DND-41 (cell line): Measurements from ENCODE around the gene TSPAN9.

Source experiments
- EZH2 ChIP-seq: IDR thresholded peaks from 3 replicates; pipeline ENCODE4 v1.6.1; 2012; ENCODE audit warnings: borderline replicate concordance, low read depth, mild to moderate bottlenecking, moderate library complexity, low read length, inconsistent platforms; ENCODE audit not compliant: severe bottlenecking
- TF ChIP-seq, protein P1 (sequence below): IDR thresholded peaks from 2 replicates; pipeline ENCODE4 v1.5.1; 2012; ENCODE audit warnings: borderline replicate concordance, low read length, moderate library complexity, mild to moderate bottlenecking; ENCODE audit not compliant: poor library complexity, severe bottlenecking; ENCODE audit errors: extremely low read depth

DNA sequence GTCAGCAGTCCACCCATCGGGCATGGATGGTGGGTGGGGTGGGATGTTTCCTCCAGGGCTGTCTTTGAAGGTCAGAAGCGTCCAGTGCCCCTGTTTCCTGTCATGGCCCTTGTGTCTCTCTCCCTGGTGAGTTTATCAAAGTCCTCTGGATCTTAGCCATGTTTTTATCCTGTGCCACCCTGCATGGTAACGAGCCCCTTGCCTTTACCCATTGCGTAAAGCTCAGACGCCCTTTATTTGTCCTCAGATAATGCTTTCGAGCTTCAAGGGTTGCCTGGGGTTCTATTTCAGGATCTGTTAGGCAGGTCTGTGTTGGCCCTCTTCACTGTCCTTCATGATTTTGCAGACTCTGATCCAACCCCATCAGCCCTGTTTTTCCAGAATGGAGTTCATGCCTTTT lies 172.9 kb downstream of the TSPAN9 start:
- TF ChIP-seq, protein P1, sequence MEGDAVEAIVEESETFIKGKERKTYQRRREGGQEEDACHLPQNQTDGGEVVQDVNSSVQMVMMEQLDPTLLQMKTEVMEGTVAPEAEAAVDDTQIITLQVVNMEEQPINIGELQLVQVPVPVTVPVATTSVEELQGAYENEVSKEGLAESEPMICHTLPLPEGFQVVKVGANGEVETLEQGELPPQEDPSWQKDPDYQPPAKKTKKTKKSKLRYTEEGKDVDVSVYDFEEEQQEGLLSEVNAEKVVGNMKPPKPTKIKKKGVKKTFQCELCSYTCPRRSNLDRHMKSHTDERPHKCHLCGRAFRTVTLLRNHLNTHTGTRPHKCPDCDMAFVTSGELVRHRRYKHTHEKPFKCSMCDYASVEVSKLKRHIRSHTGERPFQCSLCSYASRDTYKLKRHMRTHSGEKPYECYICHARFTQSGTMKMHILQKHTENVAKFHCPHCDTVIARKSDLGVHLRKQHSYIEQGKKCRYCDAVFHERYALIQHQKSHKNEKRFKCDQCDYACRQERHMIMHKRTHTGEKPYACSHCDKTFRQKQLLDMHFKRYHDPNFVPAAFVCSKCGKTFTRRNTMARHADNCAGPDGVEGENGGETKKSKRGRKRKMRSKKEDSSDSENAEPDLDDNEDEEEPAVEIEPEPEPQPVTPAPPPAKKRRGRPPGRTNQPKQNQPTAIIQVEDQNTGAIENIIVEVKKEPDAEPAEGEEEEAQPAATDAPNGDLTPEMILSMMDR, result no peak
- TF ChIP-seq EZH2, result no peak
